Measurements from ENCODE around the gene DBP. TPM values are rescaled to one million over a fixed set of nuclear protein-coding genes. Genes with fewer than 3 reads are reported as not detected.

DBP gene
- total RNA-seq, 1 experiment from 2014 or later, result 12.6 TPM

GRCh38 chr19:48635966-48636858, 967 bp downstream of the DBP start:
- H4K91ac ChIP-seq (ENCODE audit: insufficient read length, low read depth, low read length), result no peak overlapping the region
- no peak for DNase-seq
- H2BK5ac ChIP-seq (ENCODE audit: insufficient read length, low read length), result no peak overlapping the region
- H4K20me1 ChIP-seq (ENCODE audit: control insufficient read depth, insufficient read depth, insufficient read length), result no peaks in the 10 kb centered on the region
- no peaks in the 10 kb centered on the region for H3K79me2 ChIP-seq (ENCODE audit: insufficient read depth, low read length)
- H3K9me3 ChIP-seq (ENCODE audit: control insufficient read depth, low read depth, low read length), result no peaks in the 10 kb centered on the region
- no peak overlapping the region for H2BK20ac ChIP-seq (ENCODE audit: low read depth, low read length, poor library complexity, severe bottlenecking)
- H2BK12ac ChIP-seq (ENCODE audit: insufficient read length, low read depth, low read length), result no peak overlapping the region
- H2BK120ac ChIP-seq (ENCODE audit: low read depth, low read length, poor library complexity, severe bottlenecking), result no peak overlapping the region
- H3K4me2 ChIP-seq (ENCODE audit: insufficient read depth, insufficient read length, low read length), result peak overlapping the region; percentile 80
- peaks cover 21% of the 10 kb centered on the region for H3K23me2 ChIP-seq (ENCODE audit: insufficient read length, low read depth, low read length, poor library complexity, severe bottlenecking)
- Mint-ChIP-seq H3K27ac (peak overlapping the region in 1 of 3 experiments; percentile 72; a peak in 3 of 7 replicates), H3K4me1 (peaks cover 34 to 55% of the 10 kb centered on the region in 2 experiments), H3K4me3 (peak overlapping the region; percentile 82 to 89), H3K36me3 (ENCODE audit: insufficient read depth in 1 of 3, low read depth in 3 of 3) (peaks cover 11 to 35% (median 25%) of the 10 kb centered on the region in 3 experiments; a peak in 6 of 7 replicates), H3K27me3 (ENCODE audit: low read depth) (peaks cover 4% of the 10 kb centered on the region), H3K9me3 (no peaks in the 10 kb centered on the region)
- no peak overlapping the region for H3K23ac ChIP-seq (ENCODE audit: insufficient read length, low read depth, low read length)
- no peaks in the 10 kb centered on the region for H3K79me1 ChIP-seq (ENCODE audit: insufficient read depth, low read depth, low read length, poor library complexity, severe bottlenecking)
- no peak overlapping the region for H2BK15ac ChIP-seq (ENCODE audit: low read depth, low read length)
- H3K27me3 ChIP-seq (ENCODE audit: insufficient read depth, low read length), result no peaks in the 10 kb centered on the region; the same call in 1 of the 2 replicates
- no CpG with 5 or more reads among the region's 35 CpGs for WGBS (ENCODE audit: extremely low coverage, insufficient read length, low lambda C conversion rate)
- no peak overlapping the region for H4K5ac ChIP-seq (ENCODE audit: insufficient read length, low read depth, low read length)
- no peak overlapping the region for H3K9ac ChIP-seq (ENCODE audit: extremely low read depth, insufficient read length, low read length)
- no peak overlapping the region for H4K8ac ChIP-seq (replicated peaks; ENCODE audit: insufficient read length, low read depth, low read length)
- H3T11ph ChIP-seq (ENCODE audit: low read length), result no peak overlapping the region
- no peak overlapping the region for H3K14ac ChIP-seq (ENCODE audit: insufficient read depth, low read length)
- no peak overlapping the region for H3K4ac ChIP-seq (ENCODE audit: low read depth, low read length)
- H2AK5ac ChIP-seq (ENCODE audit: insufficient read length, low read length), result no peak overlapping the region
- peaks cover 8% of the 10 kb centered on the region; the same call in 1 of the 2 replicates for H3K4me1 ChIP-seq (ENCODE audit: insufficient read depth, low read length)
- TF ChIP-seq CTCF (conservative IDR thresholded peaks at IDR 0.05), result no peak
- H3K18ac ChIP-seq (ENCODE audit: insufficient read length, low read depth, low read length), result no peak overlapping the region
- no peak overlapping the region for H2AFZ ChIP-seq (ENCODE audit: low read length)
- H3K56ac ChIP-seq (ENCODE audit: insufficient read length, low read depth, low read length), result no peak overlapping the region
- no peak overlapping the region for H3K27ac ChIP-seq (ENCODE audit: insufficient read length, low read depth, low read length)
